Measurements from ENCODE around the gene MET.

- TF ChIP-seq, protein P1, sequence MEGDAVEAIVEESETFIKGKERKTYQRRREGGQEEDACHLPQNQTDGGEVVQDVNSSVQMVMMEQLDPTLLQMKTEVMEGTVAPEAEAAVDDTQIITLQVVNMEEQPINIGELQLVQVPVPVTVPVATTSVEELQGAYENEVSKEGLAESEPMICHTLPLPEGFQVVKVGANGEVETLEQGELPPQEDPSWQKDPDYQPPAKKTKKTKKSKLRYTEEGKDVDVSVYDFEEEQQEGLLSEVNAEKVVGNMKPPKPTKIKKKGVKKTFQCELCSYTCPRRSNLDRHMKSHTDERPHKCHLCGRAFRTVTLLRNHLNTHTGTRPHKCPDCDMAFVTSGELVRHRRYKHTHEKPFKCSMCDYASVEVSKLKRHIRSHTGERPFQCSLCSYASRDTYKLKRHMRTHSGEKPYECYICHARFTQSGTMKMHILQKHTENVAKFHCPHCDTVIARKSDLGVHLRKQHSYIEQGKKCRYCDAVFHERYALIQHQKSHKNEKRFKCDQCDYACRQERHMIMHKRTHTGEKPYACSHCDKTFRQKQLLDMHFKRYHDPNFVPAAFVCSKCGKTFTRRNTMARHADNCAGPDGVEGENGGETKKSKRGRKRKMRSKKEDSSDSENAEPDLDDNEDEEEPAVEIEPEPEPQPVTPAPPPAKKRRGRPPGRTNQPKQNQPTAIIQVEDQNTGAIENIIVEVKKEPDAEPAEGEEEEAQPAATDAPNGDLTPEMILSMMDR (conservative IDR thresholded peaks at IDR 0.05 in 1 of 2, IDR thresholded peaks at IDR 0.05 in 1 of 2; ENCODE audit: low read depth in 1 of 2, low read length in 2 of 2) = no peak
- TF ChIP-seq EZH2 (IDR thresholded peaks at IDR 0.05; ENCODE audit: low read length, missing control alignments) = no peak
Observed at GRCh38 chr7:116797612-116798011, 125.6 kb downstream of the MET start.

Measured in fibroblast of lung (primary cell).